ENCODE results near the gene TPCN1.

- TF ChIP-seq CTCF (IDR thresholded peaks at IDR 0.05; ENCODE audit: poor library complexity) (no peak), EZH2 (IDR thresholded peaks at IDR 0.05; ENCODE audit: borderline replicate concordance) (no peak), EZH2phosphoT487 (IDR thresholded peaks at IDR 0.05; ENCODE audit: low read depth, severe bottlenecking, unreplicated experiment) (no peak)
These were observed 80.5 kb downstream of the TPCN1 start for GRCh38 chr12:113301811-113302210.

All from hepatocyte (in vitro differentiated cells).